IMR-90 (cell line): ENCODE results near the gene RASAL1. TPM values are rescaled to one million over a fixed set of nuclear protein-coding genes. Genes with fewer than 3 reads are reported as not detected.

Experiments used
- ATAC-seq: fragments of 200-7000 bp; cut with Tn5 transposase; 2 replicates; pipeline ENCODE4 v1.9.1; 2020; ENCODE audit warnings: low read depth, mild to moderate bottlenecking, moderate library complexity
- BruUV-seq: library from RNA; stranded (reverse); fragments of 400-500 nt; replicated peaks from 2 replicates; lab custom pipeline; 2021; lab: Mats Ljungman, UMichigan
- CTCF ChIA-PET: fragments of 300-600 bp; formaldehyde crosslinking; extraction: SDS; loops from one replicate; lab custom pipeline; 2021; ENCODE audit warnings: antibody characterized with exemption; lab: Yijun Ruan, JAX
- POLR2A ChIA-PET: fragments of 300-600 bp; sonication (Branson Sonifier 250); formaldehyde crosslinking; loops from one replicate; lab custom pipeline; 2022; ENCODE audit warnings: antibody characterized with exemption; ENCODE audit not compliant: unreplicated experiment; lab: Charles Lee
- DNase-seq: peaks from one replicate; pipeline ENCODE4 v3.0.0; 2013
- H2AFZ ChIP-seq: replicated peaks from 2 replicates; pipeline ENCODE3; 2013; ENCODE audit warnings: low read length, mild to moderate bottlenecking; ENCODE audit not compliant: poor library complexity
- H2AK5ac ChIP-seq: 2 replicates; pipeline ENCODE4 v1.6.1; 2013; ENCODE audit warnings: low read depth, low read length, inconsistent platforms
- H2AK9ac ChIP-seq: replicated peaks from 2 replicates; pipeline ENCODE3; 2013; ENCODE audit warnings: mild to moderate bottlenecking, low read depth, low read length, moderate library complexity; ENCODE audit not compliant: poor library complexity
- H2BK120ac ChIP-seq: 2 replicates; pipeline ENCODE4 v1.6.1; 2013; ENCODE audit warnings: low read depth, low read length, inconsistent platforms
- H2BK15ac ChIP-seq: 3 replicates; pipeline ENCODE4 v1.6.1; 2013; ENCODE audit warnings: low read depth, low read length, inconsistent platforms
- H2BK20ac ChIP-seq: 2 replicates; pipeline ENCODE4 v1.6.1; 2013; ENCODE audit warnings: low read depth, mild to moderate bottlenecking, inconsistent platforms, low read length, moderate library complexity
- H2BK5ac ChIP-seq: 2 replicates; pipeline ENCODE4 v1.6.1; 2013; ENCODE audit warnings: mild to moderate bottlenecking, low read depth, low read length, inconsistent platforms; ENCODE audit not compliant: poor library complexity, severe bottlenecking
- H3K14ac ChIP-seq: replicated peaks from 2 replicates; pipeline ENCODE4 v1.6.1; 2013; ENCODE audit warnings: low read depth, low read length, inconsistent platforms
- H3K18ac ChIP-seq: 2 replicates; pipeline ENCODE4 v1.6.1; 2013; ENCODE audit warnings: low read depth, low read length, control low read depth
- H3K23ac ChIP-seq: 2 replicates; pipeline ENCODE4 v1.6.1; 2013; ENCODE audit warnings: low read depth, low read length, inconsistent platforms
- H3K27ac ChIP-seq: 2 replicates; pipeline ENCODE4 v1.5.1; 2013; ENCODE audit warnings: mild to moderate bottlenecking, control low read depth, low read length; ENCODE audit not compliant: insufficient read depth
- H3K27me3 ChIP-seq: 2 replicates; pipeline ENCODE4 v1.6.1; 2013; ENCODE audit warnings: low read length; ENCODE audit not compliant: control insufficient read depth, insufficient read depth
- H3K36me3 ChIP-seq: 2 replicates; pipeline ENCODE4 v1.6.1; 2013; ENCODE audit warnings: low read length, mixed read lengths; ENCODE audit not compliant: control insufficient read depth, insufficient read depth
- H3K4ac ChIP-seq: 2 replicates; pipeline ENCODE4 v1.6.1; 2013; ENCODE audit warnings: low read depth, low read length, inconsistent platforms
- H3K4me1 ChIP-seq: 2 replicates; pipeline ENCODE4 v1.6.1; 2013; ENCODE audit warnings: low read length, mixed read lengths; ENCODE audit not compliant: control insufficient read depth, insufficient read depth
- H3K4me2 ChIP-seq: 2 replicates; pipeline ENCODE4 v1.6.1; 2013; ENCODE audit warnings: low read depth, mild to moderate bottlenecking, control low read depth, low read length, moderate library complexity
- H3K4me3 ChIP-seq: 2 replicates; pipeline ENCODE4 v1.5.1; 2013; ENCODE audit warnings: low read depth, mild to moderate bottlenecking, control low read depth, low read length, moderate library complexity; ENCODE audit not compliant: insufficient read depth
- H3K56ac ChIP-seq: 2 replicates; pipeline ENCODE4 v1.6.1; 2013; ENCODE audit warnings: low read length, inconsistent platforms; ENCODE audit not compliant: insufficient read depth; ENCODE audit errors: extremely low read depth
- H3K79me1 ChIP-seq, 2 experiments: 2 replicates each; pipeline ENCODE4 v1.6.1; 2013; ENCODE audit warnings: low read length in 2 of 2, inconsistent platforms in 1 of 2, low read depth in 1 of 2
- H3K9ac ChIP-seq: 2 replicates; pipeline ENCODE4 v1.6.1; 2013; ENCODE audit warnings: low read depth, low read length, control low read depth
- H3K9me1 ChIP-seq: 2 replicates; pipeline ENCODE4 v1.6.1; 2013; ENCODE audit warnings: low read length, inconsistent platforms; ENCODE audit not compliant: insufficient read depth
- H3K9me3 ChIP-seq: 2 replicates; pipeline ENCODE4 v1.6.1; 2013; ENCODE audit warnings: low read length; ENCODE audit not compliant: control insufficient read depth, insufficient read depth
- H4K20me1 ChIP-seq: 2 replicates; pipeline ENCODE4 v1.6.1; 2013; ENCODE audit warnings: low read length, inconsistent platforms; ENCODE audit not compliant: insufficient read depth
- H4K5ac ChIP-seq: 2 replicates; pipeline ENCODE4 v1.6.1; 2013; ENCODE audit warnings: mild to moderate bottlenecking, low read depth, low read length, control low read depth
- H4K8ac ChIP-seq, 2 experiments: 2 replicates each; pipeline ENCODE4 v1.6.1; 2013; ENCODE audit warnings: low read depth in 2 of 2, low read length in 2 of 2, control low read depth in 1 of 2, inconsistent platforms in 1 of 2
- H4K91ac ChIP-seq: 2 replicates; pipeline ENCODE4 v1.6.1; 2013; ENCODE audit warnings: low read depth, low read length, inconsistent platforms; ENCODE audit not compliant: insufficient read depth
- BHLHE40 ChIP-seq: fragments of 150-350 bp; IDR thresholded peaks from 2 replicates; pipeline ENCODE4 v1.6.1; 2016; ENCODE audit warnings: mild to moderate bottlenecking, low read depth, low read length
- CEBPB ChIP-seq: IDR thresholded peaks from 2 replicates; pipeline ENCODE4 v1.6.1; 2012; ENCODE audit warnings: low read depth, low read length, improper control_type of control experiment
- CHD1 ChIP-seq: IDR thresholded peaks from 2 replicates; pipeline ENCODE4 v1.6.1; 2012; ENCODE audit warnings: low read depth, low read length, improper control_type of control experiment
- CTCF ChIP-seq: conservative IDR thresholded peaks from 2 replicates; pipeline ENCODE4 v1.5.1; 2012; ENCODE audit warnings: mild to moderate bottlenecking, low read depth, low read length, improper control_type of control experiment
- FOS ChIP-seq: fragments of 150-350 bp; IDR thresholded peaks from 2 replicates; pipeline ENCODE4 v1.6.1; 2016; ENCODE audit warnings: low read depth, low read length
- MAFK ChIP-seq: IDR thresholded peaks from 2 replicates; pipeline ENCODE4 v1.6.1; 2012; ENCODE audit warnings: low read depth, low read length, improper control_type of control experiment
- MAZ ChIP-seq: IDR thresholded peaks from 2 replicates; pipeline ENCODE4 v1.6.1; 2012; ENCODE audit warnings: low read depth, mild to moderate bottlenecking, low read length, improper control_type of control experiment, moderate library complexity, borderline replicate concordance
- MXI1 ChIP-seq: IDR thresholded peaks from 2 replicates; pipeline ENCODE4 v1.6.1; 2012; ENCODE audit warnings: low read depth, mild to moderate bottlenecking, low read length, moderate library complexity, borderline replicate concordance
- NFE2L2 ChIP-seq: fragments of 150-350 bp; IDR thresholded peaks from 2 replicates; pipeline ENCODE4 v1.6.1; 2016; ENCODE audit warnings: low read depth, mild to moderate bottlenecking, low read length
- POLR2A ChIP-seq: IDR thresholded peaks from 2 replicates; pipeline ENCODE4 v1.6.1; 2012; ENCODE audit warnings: mild to moderate bottlenecking, low read depth, low read length
- RAD21 ChIP-seq: IDR thresholded peaks from 2 replicates; pipeline ENCODE4 v1.6.1; 2012; ENCODE audit warnings: low read length, improper control_type of control experiment
- RCOR1 ChIP-seq: IDR thresholded peaks from 2 replicates; pipeline ENCODE4 v1.6.1; 2012; ENCODE audit warnings: mild to moderate bottlenecking, low read length, improper control_type of control experiment; ENCODE audit not compliant: insufficient replicate concordance
- RFX5 ChIP-seq: IDR thresholded peaks from 2 replicates; pipeline ENCODE4 v1.8.0; 2012; ENCODE audit warnings: low read depth, mild to moderate bottlenecking, low read length, moderate library complexity
- SMC3 ChIP-seq: fragments of 150-350 bp; IDR thresholded peaks from 2 replicates; pipeline ENCODE4 v1.6.1; 2016; ENCODE audit warnings: low read depth, mild to moderate bottlenecking, antibody characterized with exemption, low read length, moderate library complexity
- USF2 ChIP-seq: fragments of 150-350 bp; IDR thresholded peaks from 2 replicates; pipeline ENCODE4 v1.6.1; 2017; ENCODE audit warnings: mild to moderate bottlenecking, antibody characterized with exemption, low read length, low read depth
- WGBS, 2 experiments: methylation state at CpG; one replicate each; pipeline versions ENCODE4 v1.1.5 to v1.1.7; 2013; ENCODE audit warnings: missing lambda C conversion rate in 2 of 2; ENCODE audit not compliant: insufficient read length in 1 of 2; ENCODE audit errors: extremely low coverage in 2 of 2; 5-methylcytosine and 5-hydroxymethylcytosine counted together
- dilution Hi-C: fragments of 300-500 bp; cut with HindIII; formaldehyde crosslinking; loops from one replicate; pipeline ENCODE4 v1.14.3; 2018; ENCODE audit warnings: low sequenced_read_pairs; ENCODE audit not compliant: unreplicated experiment
- in situ Hi-C: fragments of 300-500 bp; cut with MboI; formaldehyde crosslinking; loops from 3 replicates; pipeline ENCODE4 v1.14.3; 2019; ENCODE audit warnings: low sequenced_read_pairs, inconsistent platforms, mixed read lengths
- intact Hi-C: fragments of 100-400 bp; cut with micrococcal nuclease; formaldehyde crosslinking; loops from 2 replicates; pipeline ENCODE4 v1.10.0; 2022
- polyA plus RNA-seq, 3 experiments: library from polyadenylated mRNA; depleted of rRNA; stranded (reverse); fragments of >200 nt; gene quantifications; 2 replicates each; pipeline ENCODE4 v1.2.3, GENCODE V29; 2012; ENCODE audit warnings: low replicate concordance in 1 of 3
- total RNA-seq: library from RNA; depleted of rRNA; stranded (reverse); fragments of >200 nt; gene quantifications from 2 replicates; pipeline ENCODE4 v1.2.3, GENCODE V29; 2012
- TF ChIP-seq, protein P1 (sequence below): fragments of 150-350 bp; IDR thresholded peaks from 2 replicates; pipeline ENCODE4 v1.6.1; 2016; ENCODE audit warnings: low read depth, mild to moderate bottlenecking, low read length, moderate library complexity, borderline replicate concordance

The RASAL1 gene
- total and polyA plus RNA-seq, 2 of the 4 experiments (the other 2 are of a cell fraction), result not detected

- BruUV-seq, result no TSS peak
- WGBS, 2 experiments, result 50% methylated on average over 1 of the region's 3 CpGs; no CpG with 5 or more reads in 1 of the 2 experiments
- DNase-seq (no peak), ATAC-seq (no peak)
- H4K91ac ChIP-seq, result no peak overlapping the region
- dilution Hi-C loops (no loop called here), in situ Hi-C loops (no loop called here), intact Hi-C loops (no loop called here)
- no peak overlapping the region for H4K5ac ChIP-seq
- no peak for TF ChIP-seq MAZ
- no peak for TF ChIP-seq CEBPB
- no peak for TF ChIP-seq CTCF
- no peak for TF ChIP-seq MAFK
- no peak for TF ChIP-seq SMC3
- TF ChIP-seq CHD1, result no peak
- no peak for TF ChIP-seq BHLHE40
- no peak for TF ChIP-seq USF2
- TF ChIP-seq FOS, result no peak
- TF ChIP-seq POLR2A, result no peak
- no peak for TF ChIP-seq NFE2L2
- TF ChIP-seq, protein P1, sequence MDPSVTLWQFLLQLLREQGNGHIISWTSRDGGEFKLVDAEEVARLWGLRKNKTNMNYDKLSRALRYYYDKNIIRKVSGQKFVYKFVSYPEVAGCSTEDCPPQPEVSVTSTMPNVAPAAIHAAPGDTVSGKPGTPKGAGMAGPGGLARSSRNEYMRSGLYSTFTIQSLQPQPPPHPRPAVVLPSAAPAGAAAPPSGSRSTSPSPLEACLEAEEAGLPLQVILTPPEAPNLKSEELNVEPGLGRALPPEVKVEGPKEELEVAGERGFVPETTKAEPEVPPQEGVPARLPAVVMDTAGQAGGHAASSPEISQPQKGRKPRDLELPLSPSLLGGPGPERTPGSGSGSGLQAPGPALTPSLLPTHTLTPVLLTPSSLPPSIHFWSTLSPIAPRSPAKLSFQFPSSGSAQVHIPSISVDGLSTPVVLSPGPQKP, result no peak
- TF ChIP-seq RAD21, result no peak
- no peak for TF ChIP-seq MXI1
- TF ChIP-seq RFX5, result no peak
- no peak for TF ChIP-seq RCOR1
- H2AFZ ChIP-seq, result no peak overlapping the region
- CTCF ChIA-PET, result no interaction called here
- POLR2A ChIA-PET, result no interaction called here
- H3K27me3 ChIP-seq, result peaks cover 4% of the 10 kb centered on the region; the same call in 1 of the 2 replicates
- H3K14ac ChIP-seq, result no peak overlapping the region
- H3K18ac ChIP-seq, result no peak overlapping the region
- H3K79me1 ChIP-seq, result no peaks in the 10 kb centered on the region
- no peak overlapping the region for H4K8ac ChIP-seq
- no peak overlapping the region for H3K4ac ChIP-seq
- no peaks in the 10 kb centered on the region for H4K20me1 ChIP-seq
- H3K9ac ChIP-seq, result no peak overlapping the region
- no peak overlapping the region for H2AK5ac ChIP-seq
- H3K27ac ChIP-seq, result no peak overlapping the region
- H3K4me2 ChIP-seq, result no peak overlapping the region
- no peak overlapping the region for H2BK120ac ChIP-seq
- H2AK9ac ChIP-seq, result no peak overlapping the region
- H3K56ac ChIP-seq, result no peak overlapping the region
- H3K23ac ChIP-seq, result no peak overlapping the region
- no peak overlapping the region for H2BK15ac ChIP-seq
- H3K9me1 ChIP-seq, result no peaks in the 10 kb centered on the region
- no peaks in the 10 kb centered on the region for H3K9me3 ChIP-seq
- no peak overlapping the region for H3K4me3 ChIP-seq
- no peaks in the 10 kb centered on the region for H3K36me3 ChIP-seq
- H2BK5ac ChIP-seq, result no peak overlapping the region
- H2BK20ac ChIP-seq, result no peak overlapping the region
- no peaks in the 10 kb centered on the region for H3K4me1 ChIP-seq
Measured at GRCh38 chr12:113111247-113111646, 24.3 kb downstream of the RASAL1 start.
